ENCODE measurements around the gene ZBED2. TPM values are rescaled to one million over a fixed set of nuclear protein-coding genes. Genes with fewer than 3 reads are reported as not detected.
"Not testable (repeated sequence)": the region's sequence is repeated elsewhere in the genome, so short reads cannot be mapped to it uniquely, and the experiment has no call there.

The ZBED2 gene
- total RNA-seq = 6.3 and 8.2 TPM in 2 replicates

DNA sequence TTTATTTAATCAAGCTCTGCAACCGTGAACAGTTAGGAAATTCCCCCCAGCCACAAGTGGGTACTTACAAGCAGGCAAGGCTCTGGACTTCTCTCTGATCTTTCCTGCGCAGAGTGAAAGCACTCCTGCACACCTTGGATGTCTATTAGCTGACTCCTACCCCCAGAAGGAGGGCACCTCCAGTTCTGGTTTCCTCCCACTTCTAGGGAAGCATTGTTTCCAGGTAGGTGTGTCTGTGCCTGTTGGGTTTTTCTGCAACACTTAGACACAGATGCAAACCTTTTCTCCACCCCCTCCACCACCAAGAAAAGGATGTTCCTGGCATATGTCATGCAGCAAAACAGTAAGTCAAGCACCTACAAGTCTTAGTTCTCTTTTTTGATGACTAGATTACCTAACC is at the start of gene ZBED2:
ZBED2 (minus strand) TSS at position 115 of the 400 bp plus-strand sequence. CDS start 1,145 bp downstream, outside the sequence.
- Histone ChIP-seq H3K27me3 (ENCODE audit: control insufficient read depth, insufficient read depth, low read length) (no peaks in the 10 kb centered on the region), H3K36me3 (ENCODE audit: control insufficient read depth, insufficient read depth, low read length) (no peaks in the 10 kb centered on the region), H3K4me3 (ENCODE audit: low read depth, low read length) (no peak within 1 kb of the TSS)
- no peak for FAIRE-seq
- TF ChIP-seq, protein P1, sequence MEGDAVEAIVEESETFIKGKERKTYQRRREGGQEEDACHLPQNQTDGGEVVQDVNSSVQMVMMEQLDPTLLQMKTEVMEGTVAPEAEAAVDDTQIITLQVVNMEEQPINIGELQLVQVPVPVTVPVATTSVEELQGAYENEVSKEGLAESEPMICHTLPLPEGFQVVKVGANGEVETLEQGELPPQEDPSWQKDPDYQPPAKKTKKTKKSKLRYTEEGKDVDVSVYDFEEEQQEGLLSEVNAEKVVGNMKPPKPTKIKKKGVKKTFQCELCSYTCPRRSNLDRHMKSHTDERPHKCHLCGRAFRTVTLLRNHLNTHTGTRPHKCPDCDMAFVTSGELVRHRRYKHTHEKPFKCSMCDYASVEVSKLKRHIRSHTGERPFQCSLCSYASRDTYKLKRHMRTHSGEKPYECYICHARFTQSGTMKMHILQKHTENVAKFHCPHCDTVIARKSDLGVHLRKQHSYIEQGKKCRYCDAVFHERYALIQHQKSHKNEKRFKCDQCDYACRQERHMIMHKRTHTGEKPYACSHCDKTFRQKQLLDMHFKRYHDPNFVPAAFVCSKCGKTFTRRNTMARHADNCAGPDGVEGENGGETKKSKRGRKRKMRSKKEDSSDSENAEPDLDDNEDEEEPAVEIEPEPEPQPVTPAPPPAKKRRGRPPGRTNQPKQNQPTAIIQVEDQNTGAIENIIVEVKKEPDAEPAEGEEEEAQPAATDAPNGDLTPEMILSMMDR (IDR thresholded peaks at IDR 0.05; ENCODE audit: insufficient read depth, low read length, severe bottlenecking) = no peak
- peak; percentile 99 for DNase-seq (ENCODE audit: low read depth)

DNA sequence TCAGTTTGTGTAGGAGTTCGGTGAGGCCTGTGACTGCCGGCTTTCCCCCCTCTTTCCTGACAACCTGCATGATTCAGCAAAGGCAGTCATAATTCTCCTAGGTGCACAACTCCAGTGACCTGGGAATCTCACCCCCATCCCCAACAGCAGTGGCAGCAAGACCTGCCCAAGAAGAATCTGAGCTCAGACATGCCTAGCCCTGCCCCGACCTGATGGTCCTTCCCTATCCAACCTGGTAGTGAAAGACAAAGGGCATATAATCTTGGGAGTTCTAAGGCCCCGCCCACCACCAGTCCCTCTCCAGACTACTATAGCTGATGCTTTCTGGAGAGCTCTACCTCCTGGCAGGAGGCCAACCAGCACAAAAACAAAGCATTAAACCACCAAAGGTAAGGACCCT is 44.2 kb upstream of the ZBED2 start:
- peak; percentile 76 for DNase-seq (ENCODE audit: low read depth)
- FAIRE-seq = no peak
- H3K36me3 ChIP-seq (ENCODE audit: control insufficient read depth, insufficient read depth, low read length) = no peaks in the 10 kb centered on the region
- H3K4me3 ChIP-seq (ENCODE audit: low read depth, low read length) = no peak overlapping the region
- TF ChIP-seq, protein P1 (IDR thresholded peaks at IDR 0.05; ENCODE audit: insufficient read depth, low read length, severe bottlenecking) = no peak
- H3K27me3 ChIP-seq (ENCODE audit: control insufficient read depth, insufficient read depth, low read length) = no peaks in the 10 kb centered on the region

DNA sequence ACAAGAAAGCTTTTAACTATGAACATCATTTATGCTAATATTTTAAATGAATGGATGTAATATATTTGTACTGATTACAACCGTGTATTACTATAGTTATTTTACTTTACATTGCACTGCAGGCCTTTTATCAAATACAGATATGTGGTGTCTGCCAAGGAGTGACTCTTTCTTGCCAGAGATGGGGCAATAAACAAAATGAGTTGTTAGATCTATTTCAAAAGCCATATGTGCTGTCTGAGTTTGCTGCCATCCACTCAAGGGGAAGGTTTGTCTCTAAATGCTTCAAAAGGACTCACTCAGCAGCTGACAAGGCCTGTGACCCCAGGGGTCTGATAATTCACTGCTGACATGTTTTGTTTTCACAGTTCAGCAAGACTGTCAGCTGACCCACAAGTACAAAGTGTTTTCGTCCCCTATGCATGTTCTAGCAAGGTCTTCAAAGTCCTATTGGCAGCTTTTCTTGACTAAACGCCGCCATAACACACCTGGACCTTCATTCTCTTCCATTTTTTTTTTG is 41.3 kb upstream of the ZBED2 start:
- DNase-seq (ENCODE audit: low read depth) = no peak
- FAIRE-seq = no peak
- TF ChIP-seq, protein P1 (IDR thresholded peaks at IDR 0.05; ENCODE audit: insufficient read depth, low read length, severe bottlenecking) = no peak
- no peaks in the 10 kb centered on the region for H3K27me3 ChIP-seq (ENCODE audit: control insufficient read depth, insufficient read depth, low read length)
- H3K4me3 ChIP-seq (ENCODE audit: low read depth, low read length) = no peak overlapping the region
- H3K36me3 ChIP-seq (ENCODE audit: control insufficient read depth, insufficient read depth, low read length) = no peaks in the 10 kb centered on the region

- no peak for FAIRE-seq
- TF ChIP-seq, protein P1 (IDR thresholded peaks at IDR 0.05; ENCODE audit: insufficient read depth, low read length, severe bottlenecking) = no peak
- DNase-seq (ENCODE audit: low read depth) = no peak
These were observed 40.3 kb upstream of the ZBED2 start for GRCh38 chr3:111635403-111635802.

GRCh38 chr3:111630638-111631037 is 35.5 kb upstream of the ZBED2 start:
- H3K27me3 ChIP-seq (ENCODE audit: control insufficient read depth, insufficient read depth, low read length); H3K4me3 ChIP-seq (ENCODE audit: low read depth, low read length); FAIRE-seq; DNase-seq (ENCODE audit: low read depth); H3K36me3 ChIP-seq (ENCODE audit: control insufficient read depth, insufficient read depth, low read length): not testable (repeated sequence)

More at GRCh38 chr3:111635403-111635802, 40.3 kb upstream of the ZBED2 start:
- Histone ChIP-seq H3K36me3 (ENCODE audit: control insufficient read depth, insufficient read depth, low read length) (no peaks in the 10 kb centered on the region), H3K4me3 (ENCODE audit: low read depth, low read length) (no peak overlapping the region), H3K27me3 (ENCODE audit: control insufficient read depth, insufficient read depth, low read length) (no peaks in the 10 kb centered on the region)

- not testable (repeated sequence) for H3K36me3 ChIP-seq (ENCODE audit: control insufficient read depth, insufficient read depth, low read length); H3K4me3 ChIP-seq (ENCODE audit: low read depth, low read length); H3K27me3 ChIP-seq (ENCODE audit: control insufficient read depth, insufficient read depth, low read length); DNase-seq (ENCODE audit: low read depth); FAIRE-seq
These were observed 33.9 kb upstream of the ZBED2 start for GRCh38 chr3:111629018-111629417.

GRCh38 chr3:111627092-111627491 is 31.9 kb upstream of the ZBED2 start:
- Histone ChIP-seq H3K4me3 (ENCODE audit: low read depth, low read length) (no peak overlapping the region), H3K36me3 (ENCODE audit: control insufficient read depth, insufficient read depth, low read length) (no peaks in the 10 kb centered on the region), H3K27me3 (ENCODE audit: control insufficient read depth, insufficient read depth, low read length) (no peaks in the 10 kb centered on the region)
- peak; percentile 49 for DNase-seq (ENCODE audit: low read depth)
- peak; percentile 18 for FAIRE-seq
- TF ChIP-seq, protein P1 (IDR thresholded peaks at IDR 0.05; ENCODE audit: insufficient read depth, low read length, severe bottlenecking) = no peak

All from bronchial epithelial cell (primary cell).